Measurements from ENCODE around the gene PLCH2.

GRCh38 chr1:2526824-2527555, 50.9 kb downstream of the PLCH2 start:
- TF ChIP-seq, protein P1, sequence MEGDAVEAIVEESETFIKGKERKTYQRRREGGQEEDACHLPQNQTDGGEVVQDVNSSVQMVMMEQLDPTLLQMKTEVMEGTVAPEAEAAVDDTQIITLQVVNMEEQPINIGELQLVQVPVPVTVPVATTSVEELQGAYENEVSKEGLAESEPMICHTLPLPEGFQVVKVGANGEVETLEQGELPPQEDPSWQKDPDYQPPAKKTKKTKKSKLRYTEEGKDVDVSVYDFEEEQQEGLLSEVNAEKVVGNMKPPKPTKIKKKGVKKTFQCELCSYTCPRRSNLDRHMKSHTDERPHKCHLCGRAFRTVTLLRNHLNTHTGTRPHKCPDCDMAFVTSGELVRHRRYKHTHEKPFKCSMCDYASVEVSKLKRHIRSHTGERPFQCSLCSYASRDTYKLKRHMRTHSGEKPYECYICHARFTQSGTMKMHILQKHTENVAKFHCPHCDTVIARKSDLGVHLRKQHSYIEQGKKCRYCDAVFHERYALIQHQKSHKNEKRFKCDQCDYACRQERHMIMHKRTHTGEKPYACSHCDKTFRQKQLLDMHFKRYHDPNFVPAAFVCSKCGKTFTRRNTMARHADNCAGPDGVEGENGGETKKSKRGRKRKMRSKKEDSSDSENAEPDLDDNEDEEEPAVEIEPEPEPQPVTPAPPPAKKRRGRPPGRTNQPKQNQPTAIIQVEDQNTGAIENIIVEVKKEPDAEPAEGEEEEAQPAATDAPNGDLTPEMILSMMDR (IDR thresholded peaks at IDR 0.05; ENCODE audit: insufficient read depth, low read length, poor library complexity, severe bottlenecking): no peak
- no peak for TF ChIP-seq EZH2phosphoT487 (conservative IDR thresholded peaks at IDR 0.05; ENCODE audit: low read length)
